Erythroblast (primary cell): ENCODE data around the gene ISCA2.
"Not testable (repeated sequence)": the region's sequence is repeated elsewhere in the genome, so short reads cannot be mapped to it uniquely, and the experiment has no call there.

Experiments
- GATA1 ChIP-seq: IDR thresholded peaks from 2 replicates; pipeline ENCODE4 v1.6.1; 2011; ENCODE audit warnings: low read depth, mild to moderate bottlenecking, control low read depth, low read length, moderate library complexity
- POLR2A ChIP-seq: IDR thresholded peaks from 2 replicates; pipeline ENCODE4 v1.6.1; 2011; ENCODE audit warnings: mild to moderate bottlenecking, low read length

DNA sequence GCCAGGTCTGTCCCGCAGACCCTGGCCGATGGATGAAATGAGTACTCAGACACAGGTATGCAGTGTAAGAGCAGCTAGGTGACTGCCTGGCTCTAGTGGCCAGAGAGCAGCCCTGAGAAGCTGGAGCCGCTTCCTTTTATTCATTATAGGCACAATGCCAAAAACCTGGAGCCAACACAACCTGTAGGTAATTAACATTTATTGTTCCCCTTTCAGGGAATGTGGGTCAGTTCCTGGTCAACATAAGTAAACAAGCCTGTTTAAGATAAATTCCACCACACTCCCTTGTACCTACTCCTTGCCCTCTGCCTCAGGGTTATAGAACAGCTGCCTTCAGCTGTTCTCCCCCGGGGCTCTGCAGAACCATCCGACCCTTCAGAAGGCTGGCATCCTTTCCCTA, 39.2 kb upstream of the ISCA2 start:
- not testable (repeated sequence) for TF ChIP-seq POLR2A, GATA1
